Natural killer cell (primary cell): Measurements from ENCODE around the gene UPF3B. TPM values are rescaled to one million over a fixed set of nuclear protein-coding genes. Genes with fewer than 3 reads are reported as not detected.
"Not testable (repeated sequence)": the region's sequence is repeated elsewhere in the genome, so short reads cannot be mapped to it uniquely, and the experiment has no call there.

Experiments used
- ATAC-seq, 3 donors: fragments of 150-1000 bp in 2 of 3; fragments of 200-7000 bp in 1 of 3; cut with Tn5 transposase; 1 replicate in 1 of 3; 2 replicates in 2 of 3; pipeline ENCODE4 v1.10.0; 2021; ENCODE audit warnings: mild to moderate bottlenecking in 2 of 3, moderate library complexity in 2 of 3
- DNase-seq, 2 donors: peaks; one replicate each; pipeline versions ENCODE4 v3.0.0 to v3.0.0-alpha.2; 2013 to 2021; ENCODE audit warnings: mixed read lengths in 1 of 2
- H3K27ac ChIP-seq: one replicate; pipeline ENCODE4 v1.5.1; 2013; ENCODE audit warnings: mild to moderate bottlenecking, low read length
- H3K27me3 ChIP-seq: one replicate; pipeline ENCODE4 v1.6.1; 2013; ENCODE audit warnings: low read length; ENCODE audit not compliant: control insufficient read depth, insufficient read depth
- H3K36me3 ChIP-seq: one replicate; pipeline ENCODE4 v1.6.1; 2013; ENCODE audit warnings: low read length; ENCODE audit not compliant: control insufficient read depth, insufficient read depth
- H3K4me1 ChIP-seq: one replicate; pipeline ENCODE4 v1.6.1; 2013; ENCODE audit warnings: low read length; ENCODE audit not compliant: control insufficient read depth, insufficient read depth
- H3K4me3 ChIP-seq: one replicate; pipeline ENCODE4 v1.5.1; 2013; ENCODE audit warnings: low read length
- H3K9me3 ChIP-seq: one replicate; pipeline ENCODE4 v1.6.1; 2013; ENCODE audit warnings: low read length; ENCODE audit not compliant: control insufficient read depth, insufficient read depth
- H3K27ac Mint-ChIP-seq, 2 donors: one replicate each; pipeline ENCODE4 v1.8.0; 2022; ENCODE audit warnings: mild to moderate bottlenecking in 2 of 2, mixed read lengths in 2 of 2, moderate library complexity in 1 of 2
- H3K27me3 Mint-ChIP-seq, 2 donors: one replicate each; pipeline ENCODE4 v1.8.0; 2022; ENCODE audit warnings: low read depth in 2 of 2, mixed read lengths in 2 of 2
- H3K36me3 Mint-ChIP-seq: one replicate; pipeline ENCODE4 v1.8.0; 2022; ENCODE audit warnings: mixed read lengths
- H3K4me1 Mint-ChIP-seq, 2 donors: one replicate each; pipeline ENCODE4 v1.8.0; 2022; ENCODE audit warnings: mixed read lengths in 2 of 2
- H3K4me3 Mint-ChIP-seq: one replicate; pipeline ENCODE4 v1.8.0; 2022; ENCODE audit warnings: mild to moderate bottlenecking, moderate library complexity, mixed read lengths
- H3K9me3 Mint-ChIP-seq, 2 donors: one replicate each; pipeline ENCODE4 v1.8.0; 2022; ENCODE audit warnings: mixed read lengths in 2 of 2
- WGBS: methylation state at CpG from one replicate; pipeline ENCODE4 v1.1.7; 2013; ENCODE audit warnings: missing lambda C conversion rate; ENCODE audit not compliant: insufficient coverage; 5-methylcytosine and 5-hydroxymethylcytosine counted together
- intact Hi-C: fragments of 100-400 bp; cut with micrococcal nuclease; formaldehyde crosslinking; loops from one replicate; pipeline ENCODE4 v1.14.2; 2022
- total RNA-seq, 4 donors: library from RNA; stranded (reverse); fragments of 120-200 nt in 1 of 4; gene quantifications; one replicate each; pipeline versions ENCODE4 v1.2.3 to v1.2.4, GENCODE V29; 2013 to 2022
- TF ChIP-seq, protein P1 (sequence below): fragments of 200-600 bp; IDR thresholded peaks from one replicate; pipeline ENCODE4 v1.8.0; 2022; ENCODE audit warnings: antibody characterized with exemption

The UPF3B gene
- total RNA-seq, 3 donors from 2014 or later (not counting 1 experiment from before 2014, with no cell fraction given): 9.3 to 16.4 (median 12.4) TPM

DNA sequence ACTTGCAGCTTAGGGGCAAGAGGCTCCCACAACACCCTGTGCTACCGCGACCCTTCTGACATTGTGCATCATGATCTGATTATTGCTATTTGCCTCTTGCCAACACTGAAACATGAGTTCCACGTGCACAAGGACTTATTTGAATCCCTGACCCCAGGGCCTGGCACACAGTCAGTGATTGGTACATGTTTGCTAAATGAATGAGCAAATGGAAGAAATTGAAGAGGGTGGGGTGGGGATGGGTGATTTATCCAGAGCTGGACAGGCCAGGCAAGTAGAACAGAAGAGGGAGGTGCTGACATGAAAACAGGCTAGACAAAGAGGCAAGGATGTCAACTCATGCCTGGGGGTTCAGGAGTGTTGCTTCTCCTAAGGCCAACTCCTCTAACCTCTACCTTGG, 36.5 kb downstream of the UPF3B start:
- no peak overlapping the region for H3K4me3 Mint-ChIP-seq

DNA sequence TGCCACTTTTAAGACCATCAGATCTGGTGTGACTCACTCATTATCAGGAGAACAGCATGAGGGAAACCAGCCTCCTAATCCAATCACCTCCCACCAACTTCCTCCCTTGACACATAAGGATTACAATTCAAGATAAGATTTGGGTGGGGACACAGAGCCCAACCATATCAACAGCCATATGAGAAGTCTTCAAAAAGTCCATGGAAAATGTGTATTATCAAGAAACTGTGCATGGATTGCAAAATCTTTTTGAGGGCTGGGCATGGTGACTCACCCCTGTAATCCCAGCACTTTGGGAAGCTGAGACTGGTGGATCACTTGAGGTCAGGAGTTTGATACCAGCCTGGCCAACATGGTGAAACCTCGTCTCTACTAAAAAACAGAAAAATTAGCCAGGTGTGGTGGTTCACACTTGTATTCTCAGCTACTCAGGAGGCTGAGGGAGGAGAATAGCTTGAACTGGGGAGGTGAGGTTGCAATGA, 43.5 kb downstream of the UPF3B start:
- no peaks in the 10 kb centered on the region for H3K4me1 ChIP-seq
- TF ChIP-seq, protein P1, sequence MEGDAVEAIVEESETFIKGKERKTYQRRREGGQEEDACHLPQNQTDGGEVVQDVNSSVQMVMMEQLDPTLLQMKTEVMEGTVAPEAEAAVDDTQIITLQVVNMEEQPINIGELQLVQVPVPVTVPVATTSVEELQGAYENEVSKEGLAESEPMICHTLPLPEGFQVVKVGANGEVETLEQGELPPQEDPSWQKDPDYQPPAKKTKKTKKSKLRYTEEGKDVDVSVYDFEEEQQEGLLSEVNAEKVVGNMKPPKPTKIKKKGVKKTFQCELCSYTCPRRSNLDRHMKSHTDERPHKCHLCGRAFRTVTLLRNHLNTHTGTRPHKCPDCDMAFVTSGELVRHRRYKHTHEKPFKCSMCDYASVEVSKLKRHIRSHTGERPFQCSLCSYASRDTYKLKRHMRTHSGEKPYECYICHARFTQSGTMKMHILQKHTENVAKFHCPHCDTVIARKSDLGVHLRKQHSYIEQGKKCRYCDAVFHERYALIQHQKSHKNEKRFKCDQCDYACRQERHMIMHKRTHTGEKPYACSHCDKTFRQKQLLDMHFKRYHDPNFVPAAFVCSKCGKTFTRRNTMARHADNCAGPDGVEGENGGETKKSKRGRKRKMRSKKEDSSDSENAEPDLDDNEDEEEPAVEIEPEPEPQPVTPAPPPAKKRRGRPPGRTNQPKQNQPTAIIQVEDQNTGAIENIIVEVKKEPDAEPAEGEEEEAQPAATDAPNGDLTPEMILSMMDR: no peak

More for the DNA sequence above, 36.5 kb downstream of the UPF3B start:
- TF ChIP-seq, protein P1: no peak
- WGBS: 97% methylated on average over 3 of the region's 3 CpGs
- Histone ChIP-seq H3K36me3 (no peaks in the 10 kb centered on the region), H3K4me3 (no peak overlapping the region), H3K4me1 (peaks cover 4% of the 10 kb centered on the region), H3K9me3 (no peaks in the 10 kb centered on the region), H3K27ac (no peak overlapping the region), H3K27me3 (no peaks in the 10 kb centered on the region)
- ATAC-seq (no peak), DNase-seq (no peak)
- intact Hi-C loops: no loop called here
- H3K4me1 Mint-ChIP-seq: peaks cover 0 to 2% of the 10 kb centered on the region in 2 donors
- H3K36me3 Mint-ChIP-seq: no peaks in the 10 kb centered on the region
- no peaks in the 10 kb centered on the region for H3K9me3 Mint-ChIP-seq
- H3K27me3 Mint-ChIP-seq: no peaks in the 10 kb centered on the region
- H3K27ac Mint-ChIP-seq: no peak overlapping the region

DNA sequence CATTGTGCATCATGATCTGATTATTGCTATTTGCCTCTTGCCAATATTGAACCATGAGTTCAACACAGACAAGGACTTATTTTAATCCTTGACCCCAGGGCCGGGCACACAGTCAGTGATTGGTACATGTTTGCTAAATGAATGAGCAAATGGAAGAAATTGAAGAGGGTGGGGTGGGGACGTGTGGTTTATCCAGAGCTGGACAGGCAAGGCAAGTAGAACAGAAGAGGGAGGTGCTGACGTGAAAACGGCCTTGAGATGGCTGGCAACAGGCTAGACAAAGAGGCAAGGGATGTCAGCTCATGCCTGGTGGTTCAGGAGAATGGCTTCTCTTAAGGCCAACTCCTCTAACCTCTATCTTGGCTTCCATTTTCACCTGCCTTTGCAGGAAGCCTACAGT, 44.3 kb downstream of the UPF3B start:
- H3K27ac ChIP-seq, ATAC-seq, H3K9me3 Mint-ChIP-seq, DNase-seq, H3K4me3 Mint-ChIP-seq, H3K4me1 Mint-ChIP-seq, H3K36me3 ChIP-seq, H3K27me3 Mint-ChIP-seq, H3K4me3 ChIP-seq, H3K9me3 ChIP-seq, H3K4me1 ChIP-seq, intact Hi-C loops, H3K36me3 Mint-ChIP-seq, H3K27me3 ChIP-seq, H3K27ac Mint-ChIP-seq: not testable (repeated sequence)
- no CpG with 5 or more reads among the region's 4 CpGs for WGBS

More for the DNA sequence above, 43.5 kb downstream of the UPF3B start:
- Mint-ChIP-seq H3K27ac (no peak overlapping the region), H3K27me3 (no peaks in the 10 kb centered on the region), H3K36me3 (no peaks in the 10 kb centered on the region), H3K4me3 (no peak overlapping the region), H3K4me1 (no peaks in the 10 kb centered on the region), H3K9me3 (no peaks in the 10 kb centered on the region)
- Histone ChIP-seq H3K27ac (no peak overlapping the region), H3K4me3 (no peak overlapping the region), H3K9me3 (no peaks in the 10 kb centered on the region), H3K36me3 (no peaks in the 10 kb centered on the region), H3K27me3 (no peaks in the 10 kb centered on the region)
- ATAC-seq: no peak
- intact Hi-C loops: no loop called here
- no peak for DNase-seq
- 60% methylated on average over 1 of the region's 1 CpG for WGBS

DNA sequence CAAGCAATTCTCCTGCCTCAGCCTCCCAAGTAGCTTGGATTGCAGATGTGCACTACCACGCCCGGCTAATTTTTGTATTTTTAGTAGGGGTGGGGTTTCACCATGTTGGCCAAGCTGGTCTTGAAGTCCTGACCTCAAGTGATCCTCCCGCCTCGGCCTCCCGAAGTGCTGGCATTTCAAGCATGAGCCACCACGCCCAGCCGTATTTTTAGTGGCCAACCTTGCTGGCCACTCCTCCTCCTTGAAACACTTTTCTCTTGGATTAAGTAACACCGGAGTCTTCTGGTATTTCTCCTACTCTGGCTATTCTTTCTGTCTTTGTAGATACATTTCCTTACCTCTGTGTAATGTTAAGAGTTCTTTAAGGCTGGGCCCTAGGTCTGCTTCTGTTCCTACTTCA, 50.2 kb downstream of the UPF3B start:
- Histone ChIP-seq H3K27me3 (no peaks in the 10 kb centered on the region), H3K9me3 (no peaks in the 10 kb centered on the region), H3K27ac (no peak overlapping the region), H3K36me3 (no peaks in the 10 kb centered on the region), H3K4me3 (no peak overlapping the region), H3K4me1 (no peaks in the 10 kb centered on the region)
- Mint-ChIP-seq H3K4me3 (no peak overlapping the region), H3K27me3 (no peaks in the 10 kb centered on the region), H3K4me1 (no peaks in the 10 kb centered on the region), H3K9me3 (no peaks in the 10 kb centered on the region), H3K36me3 (no peaks in the 10 kb centered on the region), H3K27ac (no peak overlapping the region)
- intact Hi-C loops: no loop called here
- TF ChIP-seq, protein P1: no peak
- no peak for DNase-seq
- WGBS: 100% methylated on average over 2 of the region's 8 CpGs
- no peak for ATAC-seq
